GM23338 (cell line): ENCODE data around the gene PGS1.

ENCODE experiments used
- CREB1 ChIP-seq: fragments of 250-450 bp; sonication (Bioruptor Pico); IDR thresholded peaks from 2 replicates; pipeline ENCODE4 v1.5.0; 2020; ENCODE audit warnings: low read depth, mild to moderate bottlenecking, moderate library complexity
- EZH2 ChIP-seq: fragments of 200-600 bp; sonication (generic); IDR thresholded peaks from one replicate; pipeline ENCODE4 v1.8.0; 2017; ENCODE audit warnings: antibody characterized with exemption, mild to moderate bottlenecking, low read depth; ENCODE audit not compliant: unreplicated experiment
- STAT1 ChIP-seq: IDR thresholded peaks from one replicate; pipeline ENCODE4 v1.6.1; 2016; ENCODE audit warnings: antibody characterized with exemption; ENCODE audit not compliant: unreplicated experiment
- TF ChIP-seq, protein P1 (sequence below), 2 experiments: fragments of 200-600 bp in 1 of 2; sonication (generic) in 1 of 2; conservative IDR thresholded peaks; 2 replicates each; pipeline versions ENCODE4 v1.5.1 to v1.6.1; 2016 to 2017; ENCODE audit warnings: antibody characterized with exemption in 2 of 2, low read depth in 2 of 2, mild to moderate bottlenecking in 2 of 2, moderate library complexity in 1 of 2

DNA sequence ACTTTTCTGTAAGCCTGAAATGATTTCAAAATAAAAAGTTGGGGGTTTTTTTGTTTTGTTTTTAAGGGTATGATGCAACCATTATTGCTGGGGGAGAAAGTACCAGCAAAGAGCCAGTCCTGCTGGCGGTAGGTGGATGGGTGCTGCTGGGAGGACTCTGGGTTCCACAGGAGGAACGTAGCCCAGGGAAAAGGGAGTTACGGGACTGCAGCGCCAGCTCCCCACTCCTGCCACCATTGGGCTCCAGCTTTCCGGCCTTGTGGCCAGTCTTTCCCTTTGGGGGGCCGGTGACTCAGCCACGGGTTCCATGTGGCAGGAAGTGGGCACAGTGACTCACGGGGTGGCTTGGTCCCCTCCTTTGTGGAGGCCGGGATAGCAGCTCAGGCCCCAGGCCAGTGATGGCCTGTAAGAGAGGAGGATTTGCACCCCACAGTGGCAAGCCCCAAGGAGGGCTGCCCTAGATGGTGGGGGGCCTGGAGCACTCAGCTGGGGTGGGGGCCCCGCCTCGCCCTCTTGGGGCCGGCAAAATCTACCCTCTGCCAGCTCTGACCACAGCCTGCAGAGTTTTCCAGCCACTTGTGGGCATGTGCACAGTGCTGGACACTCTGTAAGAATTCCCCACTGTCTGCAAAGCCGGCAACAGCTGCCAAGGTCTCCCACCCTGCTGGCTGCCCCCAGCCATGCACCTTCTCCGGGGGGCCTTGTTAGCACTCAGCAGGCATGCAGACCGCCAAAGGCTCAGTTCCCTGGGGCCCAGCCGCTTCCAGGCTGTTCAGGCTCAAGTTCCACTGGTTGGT is 49.0 kb upstream of the PGS1 start:
- TF ChIP-seq, protein P1, sequence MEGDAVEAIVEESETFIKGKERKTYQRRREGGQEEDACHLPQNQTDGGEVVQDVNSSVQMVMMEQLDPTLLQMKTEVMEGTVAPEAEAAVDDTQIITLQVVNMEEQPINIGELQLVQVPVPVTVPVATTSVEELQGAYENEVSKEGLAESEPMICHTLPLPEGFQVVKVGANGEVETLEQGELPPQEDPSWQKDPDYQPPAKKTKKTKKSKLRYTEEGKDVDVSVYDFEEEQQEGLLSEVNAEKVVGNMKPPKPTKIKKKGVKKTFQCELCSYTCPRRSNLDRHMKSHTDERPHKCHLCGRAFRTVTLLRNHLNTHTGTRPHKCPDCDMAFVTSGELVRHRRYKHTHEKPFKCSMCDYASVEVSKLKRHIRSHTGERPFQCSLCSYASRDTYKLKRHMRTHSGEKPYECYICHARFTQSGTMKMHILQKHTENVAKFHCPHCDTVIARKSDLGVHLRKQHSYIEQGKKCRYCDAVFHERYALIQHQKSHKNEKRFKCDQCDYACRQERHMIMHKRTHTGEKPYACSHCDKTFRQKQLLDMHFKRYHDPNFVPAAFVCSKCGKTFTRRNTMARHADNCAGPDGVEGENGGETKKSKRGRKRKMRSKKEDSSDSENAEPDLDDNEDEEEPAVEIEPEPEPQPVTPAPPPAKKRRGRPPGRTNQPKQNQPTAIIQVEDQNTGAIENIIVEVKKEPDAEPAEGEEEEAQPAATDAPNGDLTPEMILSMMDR (conservative IDR thresholded peaks at IDR 0.05; ENCODE audit: low read depth in 2 of 2), result no peak
- TF ChIP-seq EZH2, result no peak
- TF ChIP-seq STAT1, result no peak
- no peak for TF ChIP-seq CREB1 (CRISPR knock-in tag)
